Transverse colon (tissue), 4 donors: ENCODE data around the gene EML5.

Experiments
- POLR2AphosphoS5 ChIP-seq, 3 donors: sonication (generic); formaldehyde crosslinking; IDR thresholded peaks; one replicate each; pipeline ENCODE4 v1.6.1; 2016; ENCODE audit warnings: antibody characterized with exemption in 3 of 3
- TF ChIP-seq, protein P1 (sequence below), 5 experiments: fragments of 200-600 bp in 3 of 5; fragments of 450-650 bp in 2 of 5; sonication (generic) in 3 of 5; IDR thresholded peaks; 1 replicate in 2 of 5; 2 replicates in 3 of 5; pipeline ENCODE4 v1.5.1; 2016 to 2017; ENCODE audit warnings: antibody characterized with exemption in 5 of 5, inconsistent platforms in 3 of 5, mild to moderate bottlenecking in 2 of 5, moderate library complexity in 1 of 5

DNA sequence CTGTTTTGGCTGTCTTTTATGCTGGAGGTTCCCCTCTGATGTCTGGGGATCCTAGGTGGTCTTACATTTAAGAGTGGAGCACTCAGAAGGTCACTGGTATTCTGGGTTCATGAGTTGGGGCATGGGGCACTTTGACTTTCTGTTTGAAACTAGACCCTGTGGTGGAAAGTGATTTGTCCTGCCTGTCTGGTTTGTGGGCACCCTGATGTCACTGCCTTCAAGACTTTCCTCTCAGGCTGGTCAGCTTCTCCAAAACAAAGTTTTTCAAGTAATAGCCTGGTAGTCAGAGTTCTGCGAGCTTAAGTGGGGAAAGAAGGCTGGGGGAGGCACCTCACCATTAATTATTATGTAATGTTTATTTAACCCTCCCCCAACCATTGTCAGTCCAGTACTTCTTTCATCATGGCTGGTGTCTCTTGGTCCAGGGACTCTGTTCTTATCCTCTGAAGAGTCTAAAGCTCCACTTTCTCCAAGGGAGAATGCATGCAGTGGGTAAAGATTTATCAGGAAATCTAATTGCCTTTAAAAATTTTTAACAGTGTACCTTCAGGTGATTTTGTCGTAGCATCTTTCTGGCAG is 194.6 kb downstream of the EML5 start:
- no peak for TF ChIP-seq POLR2AphosphoS5 (IDR thresholded peaks at IDR 0.05)
- TF ChIP-seq, protein P1, sequence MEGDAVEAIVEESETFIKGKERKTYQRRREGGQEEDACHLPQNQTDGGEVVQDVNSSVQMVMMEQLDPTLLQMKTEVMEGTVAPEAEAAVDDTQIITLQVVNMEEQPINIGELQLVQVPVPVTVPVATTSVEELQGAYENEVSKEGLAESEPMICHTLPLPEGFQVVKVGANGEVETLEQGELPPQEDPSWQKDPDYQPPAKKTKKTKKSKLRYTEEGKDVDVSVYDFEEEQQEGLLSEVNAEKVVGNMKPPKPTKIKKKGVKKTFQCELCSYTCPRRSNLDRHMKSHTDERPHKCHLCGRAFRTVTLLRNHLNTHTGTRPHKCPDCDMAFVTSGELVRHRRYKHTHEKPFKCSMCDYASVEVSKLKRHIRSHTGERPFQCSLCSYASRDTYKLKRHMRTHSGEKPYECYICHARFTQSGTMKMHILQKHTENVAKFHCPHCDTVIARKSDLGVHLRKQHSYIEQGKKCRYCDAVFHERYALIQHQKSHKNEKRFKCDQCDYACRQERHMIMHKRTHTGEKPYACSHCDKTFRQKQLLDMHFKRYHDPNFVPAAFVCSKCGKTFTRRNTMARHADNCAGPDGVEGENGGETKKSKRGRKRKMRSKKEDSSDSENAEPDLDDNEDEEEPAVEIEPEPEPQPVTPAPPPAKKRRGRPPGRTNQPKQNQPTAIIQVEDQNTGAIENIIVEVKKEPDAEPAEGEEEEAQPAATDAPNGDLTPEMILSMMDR (IDR thresholded peaks at IDR 0.05) = no peak
